MCF 10A (cell line): ENCODE results near the gene TMEM132D. TPM values are rescaled to one million over a fixed set of nuclear protein-coding genes. Genes with fewer than 3 reads are reported as not detected.
"Not testable (repeated sequence)": the region's sequence is repeated elsewhere in the genome, so short reads cannot be mapped to it uniquely, and the experiment has no call there.

Experiments
- BruUV-seq: library from RNA; stranded (reverse); fragments of 400-500 nt; replicated peaks from 2 replicates; lab custom pipeline; 2021; lab: Mats Ljungman, UMichigan
- CTCF ChIA-PET: fragments of 300-600 bp; sonication (Branson Sonifier 250); formaldehyde crosslinking; extraction: SDS; loops from one replicate; lab custom pipeline; 2021; ENCODE audit warnings: antibody characterized with exemption, inconsistent platforms; lab: Yijun Ruan, JAX
- POLR2A ChIA-PET: fragments of 300-600, 350-650 bp; sonication (Branson Sonifier 250); formaldehyde crosslinking; extraction: SDS; loops from one replicate; lab custom pipeline; 2020; ENCODE audit warnings: antibody characterized with exemption, inconsistent platforms; lab: Yijun Ruan, JAX
- DNase-seq: peaks from one replicate; pipeline ENCODE4 v3.0.0-alpha.2; 2018; ENCODE audit not compliant: unreplicated experiment
- H3K27ac Mint-ChIP-seq: one replicate; pipeline ENCODE4 v1.8.0; 2022; ENCODE audit warnings: mild to moderate bottlenecking, low read depth, mixed read lengths; ENCODE audit not compliant: unreplicated experiment
- H3K27me3 Mint-ChIP-seq: one replicate; pipeline ENCODE4 v1.8.0; 2022; ENCODE audit warnings: mixed read lengths; ENCODE audit not compliant: insufficient read depth, unreplicated experiment
- H3K36me3 Mint-ChIP-seq: one replicate; pipeline ENCODE4 v1.8.0; 2022; ENCODE audit warnings: mild to moderate bottlenecking, moderate library complexity, mixed read lengths; ENCODE audit not compliant: insufficient read depth, unreplicated experiment
- H3K4me1 Mint-ChIP-seq: one replicate; pipeline ENCODE4 v1.8.0; 2022; ENCODE audit warnings: mixed read lengths; ENCODE audit not compliant: insufficient read depth, unreplicated experiment
- H3K4me3 Mint-ChIP-seq: one replicate; pipeline ENCODE4 v1.8.0; 2022; ENCODE audit warnings: mild to moderate bottlenecking, moderate library complexity, mixed read lengths; ENCODE audit not compliant: unreplicated experiment
- H3K9me3 Mint-ChIP-seq: one replicate; pipeline ENCODE4 v1.8.0; 2022; ENCODE audit warnings: mixed read lengths; ENCODE audit not compliant: unreplicated experiment
- intact Hi-C: fragments of 100-400 bp; cut with micrococcal nuclease; formaldehyde crosslinking; loops from 2 replicates; pipeline ENCODE4 v1.14.1; 2022
- total RNA-seq: library from RNA; stranded (reverse); gene quantifications from 2 replicates; pipeline ENCODE4 v1.2.3, GENCODE V29; 2022
- TF ChIP-seq, protein P1 (sequence below): fragments of 200-600 bp; IDR thresholded peaks from one replicate; pipeline ENCODE4 v1.8.0; 2022; ENCODE audit warnings: antibody characterized with exemption, mild to moderate bottlenecking; ENCODE audit not compliant: unreplicated experiment

TMEM132D gene
- total RNA-seq, 1 experiment from 2014 or later, result not detected

GRCh38 chr12:129052373-129052772 is 851.5 kb downstream of the TMEM132D start:
- no peaks in the 10 kb centered on the region for H3K4me1 Mint-ChIP-seq
- no peaks in the 10 kb centered on the region for H3K36me3 Mint-ChIP-seq
- no peaks in the 10 kb centered on the region for H3K27me3 Mint-ChIP-seq
- no TSS peak for BruUV-seq
- H3K27ac Mint-ChIP-seq, result no peak overlapping the region
- ChIA-PET CTCF (no interaction called here), POLR2A (no interaction called here)
- no peak overlapping the region for H3K4me3 Mint-ChIP-seq
- H3K9me3 Mint-ChIP-seq, result peaks cover 31% of the 10 kb centered on the region
- TF ChIP-seq, protein P1, sequence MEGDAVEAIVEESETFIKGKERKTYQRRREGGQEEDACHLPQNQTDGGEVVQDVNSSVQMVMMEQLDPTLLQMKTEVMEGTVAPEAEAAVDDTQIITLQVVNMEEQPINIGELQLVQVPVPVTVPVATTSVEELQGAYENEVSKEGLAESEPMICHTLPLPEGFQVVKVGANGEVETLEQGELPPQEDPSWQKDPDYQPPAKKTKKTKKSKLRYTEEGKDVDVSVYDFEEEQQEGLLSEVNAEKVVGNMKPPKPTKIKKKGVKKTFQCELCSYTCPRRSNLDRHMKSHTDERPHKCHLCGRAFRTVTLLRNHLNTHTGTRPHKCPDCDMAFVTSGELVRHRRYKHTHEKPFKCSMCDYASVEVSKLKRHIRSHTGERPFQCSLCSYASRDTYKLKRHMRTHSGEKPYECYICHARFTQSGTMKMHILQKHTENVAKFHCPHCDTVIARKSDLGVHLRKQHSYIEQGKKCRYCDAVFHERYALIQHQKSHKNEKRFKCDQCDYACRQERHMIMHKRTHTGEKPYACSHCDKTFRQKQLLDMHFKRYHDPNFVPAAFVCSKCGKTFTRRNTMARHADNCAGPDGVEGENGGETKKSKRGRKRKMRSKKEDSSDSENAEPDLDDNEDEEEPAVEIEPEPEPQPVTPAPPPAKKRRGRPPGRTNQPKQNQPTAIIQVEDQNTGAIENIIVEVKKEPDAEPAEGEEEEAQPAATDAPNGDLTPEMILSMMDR, result no peak
- intact Hi-C loops, result no loop called here
- no peak for DNase-seq

- no peaks in the 10 kb centered on the region for H3K27me3 Mint-ChIP-seq
- peaks cover 33% of the 10 kb centered on the region for H3K9me3 Mint-ChIP-seq
- intact Hi-C loops, result no loop called here
- CTCF ChIA-PET, result no interaction called here
- no peak overlapping the region for H3K4me3 Mint-ChIP-seq
- POLR2A ChIA-PET, result no interaction called here
- no peaks in the 10 kb centered on the region for H3K36me3 Mint-ChIP-seq
- TF ChIP-seq, protein P1, result no peak
- DNase-seq, result peak; percentile 3
- no peaks in the 10 kb centered on the region for H3K4me1 Mint-ChIP-seq
- no peak overlapping the region for H3K27ac Mint-ChIP-seq
- no TSS peak for BruUV-seq
Observed at GRCh38 chr12:129049917-129050316, 853.9 kb downstream of the TMEM132D start.

GRCh38 chr12:129043334-129043733 is 860.5 kb downstream of the TMEM132D start:
- BruUV-seq, H3K4me3 Mint-ChIP-seq: not testable (repeated sequence)

GRCh38 chr12:129036135-129036534 is 867.7 kb downstream of the TMEM132D start:
- no TSS peak for BruUV-seq
- Mint-ChIP-seq H3K4me1 (no peaks in the 10 kb centered on the region), H3K9me3 (peaks cover 24% of the 10 kb centered on the region), H3K27ac (no peak overlapping the region), H3K4me3 (no peak overlapping the region), H3K36me3 (no peaks in the 10 kb centered on the region), H3K27me3 (no peaks in the 10 kb centered on the region)
- ChIA-PET CTCF (no interaction called here), POLR2A (no interaction called here)
- DNase-seq, result no peak
- intact Hi-C loops, result no loop called here
- TF ChIP-seq, protein P1, result no peak

More at GRCh38 chr12:129043334-129043733, 860.5 kb downstream of the TMEM132D start:
- POLR2A ChIA-PET, H3K4me1 Mint-ChIP-seq, CTCF ChIA-PET, intact Hi-C loops, DNase-seq, H3K27ac Mint-ChIP-seq, H3K27me3 Mint-ChIP-seq, H3K36me3 Mint-ChIP-seq: not testable (repeated sequence)
- peaks cover 29% of the 10 kb centered on the region for H3K9me3 Mint-ChIP-seq
